ENCODE data around the gene AVPR1B.
A peak's percentile ranks its signal among the peaks of the same experiment; 100 is the strongest.

Gene AVPR1B

GRCh38 chr1:206070627-206071304, 46.4 kb downstream of the AVPR1B start:
- no peak overlapping the region for H3K4me2 ChIP-seq
- no peak overlapping the region for H3K9ac ChIP-seq
- no peaks in the 10 kb centered on the region for H3K27me3 ChIP-seq (ENCODE audit: insufficient read depth, low read depth)
- no peak overlapping the region for H3K4me3 ChIP-seq (IDR thresholded peaks at IDR 0.05; ENCODE audit: insufficient read depth, low read depth, low read length)
- H3K36me3 ChIP-seq (ENCODE audit: insufficient read depth), result no peaks in the 10 kb centered on the region
- no peaks in the 10 kb centered on the region for H3K79me2 ChIP-seq (ENCODE audit: insufficient read depth, low read depth)
- H3K27ac ChIP-seq, result no peak overlapping the region
- H3K4me1 ChIP-seq (ENCODE audit: low read depth, poor library complexity, severe bottlenecking), result peaks cover 40% of the 10 kb centered on the region
- no peak for TF ChIP-seq CTCF (conservative IDR thresholded peaks at IDR 0.05; ENCODE audit: low read depth, low read length)
- no peak overlapping the region for H2AFZ ChIP-seq (ENCODE audit: low read depth)
- no peaks in the 10 kb centered on the region for H4K20me1 ChIP-seq (ENCODE audit: insufficient read depth)

- H3K27ac ChIP-seq, result peak overlapping the region; percentile 25; the same call in 1 of the 2 replicates
- no peaks in the 10 kb centered on the region for H3K27me3 ChIP-seq (ENCODE audit: insufficient read depth, low read depth)
- peak overlapping the region; percentile 61 for H3K4me3 ChIP-seq (IDR thresholded peaks at IDR 0.05; ENCODE audit: insufficient read depth, low read depth, low read length)
- H3K79me2 ChIP-seq (ENCODE audit: insufficient read depth, low read depth), result no peaks in the 10 kb centered on the region
- H3K36me3 ChIP-seq (ENCODE audit: insufficient read depth), result no peaks in the 10 kb centered on the region
- no peak overlapping the region for H2AFZ ChIP-seq (ENCODE audit: low read depth)
- peaks cover 47% of the 10 kb centered on the region for H3K4me1 ChIP-seq (ENCODE audit: low read depth, poor library complexity, severe bottlenecking)
- H3K4me2 ChIP-seq, result peak overlapping the region; percentile 80
- no peak for TF ChIP-seq CTCF (conservative IDR thresholded peaks at IDR 0.05; ENCODE audit: low read depth, low read length)
- no peaks in the 10 kb centered on the region for H4K20me1 ChIP-seq (ENCODE audit: insufficient read depth)
- H3K9ac ChIP-seq, result no peak overlapping the region
Observed at GRCh38 chr1:206068314-206068713, 48.9 kb downstream of the AVPR1B start.

GRCh38 chr1:206067486-206068227, 49.5 kb downstream of the AVPR1B start:
- H3K4me2 ChIP-seq, result peak overlapping the region; percentile 80
- no peaks in the 10 kb centered on the region for H4K20me1 ChIP-seq (ENCODE audit: insufficient read depth)
- H3K9ac ChIP-seq, result no peak overlapping the region
- TF ChIP-seq CTCF (conservative IDR thresholded peaks at IDR 0.05; ENCODE audit: low read depth, low read length), result no peak; the same call in 1 of the 2 replicates
- H3K79me2 ChIP-seq (ENCODE audit: insufficient read depth, low read depth), result no peaks in the 10 kb centered on the region
- no peaks in the 10 kb centered on the region for H3K36me3 ChIP-seq (ENCODE audit: insufficient read depth)
- no peaks in the 10 kb centered on the region for H3K27me3 ChIP-seq (ENCODE audit: insufficient read depth, low read depth)
- peaks cover 47% of the 10 kb centered on the region for H3K4me1 ChIP-seq (ENCODE audit: low read depth, poor library complexity, severe bottlenecking)
- H3K4me3 ChIP-seq (IDR thresholded peaks at IDR 0.05; ENCODE audit: insufficient read depth, low read depth, low read length), result peak overlapping the region; percentile 61
- H2AFZ ChIP-seq (ENCODE audit: low read depth), result peak overlapping the region; percentile 4; the same call in 1 of the 2 replicates
- H3K27ac ChIP-seq, result peak overlapping the region; percentile 35; the same call in 1 of the 2 replicates

GRCh38 chr1:206066479-206067171, 50.6 kb downstream of the AVPR1B start:
- no peaks in the 10 kb centered on the region for H3K79me2 ChIP-seq (ENCODE audit: insufficient read depth, low read depth)

More at GRCh38 chr1:206066479-206067171, 50.6 kb downstream of the AVPR1B start:
- TF ChIP-seq CTCF (conservative IDR thresholded peaks at IDR 0.05; ENCODE audit: low read depth, low read length), result no peak
- Histone ChIP-seq H3K9ac (peak overlapping the region; percentile 6; the same call in 1 of the 2 replicates), H3K27me3 (ENCODE audit: insufficient read depth, low read depth) (no peaks in the 10 kb centered on the region), H4K20me1 (ENCODE audit: insufficient read depth) (no peaks in the 10 kb centered on the region), H2AFZ (ENCODE audit: low read depth) (no peak overlapping the region), H3K4me2 (peak overlapping the region; percentile 80), H3K36me3 (ENCODE audit: insufficient read depth) (no peaks in the 10 kb centered on the region), H3K4me1 (ENCODE audit: low read depth, poor library complexity, severe bottlenecking) (peaks cover 47% of the 10 kb centered on the region), H3K27ac (peak overlapping the region; percentile 35; the same call in 1 of the 2 replicates), H3K4me3 (IDR thresholded peaks at IDR 0.05; ENCODE audit: insufficient read depth, low read depth, low read length) (peak overlapping the region; percentile 27)
